Muscle layer of duodenum (tissue), 2 donors: ENCODE results near the gene MAD1L1.

Experiments
- H3K27ac ChIP-seq: one replicate; pipeline ENCODE4 v1.7.0; 2013; ENCODE audit warnings: mild to moderate bottlenecking, low read length
- H3K27me3 ChIP-seq: one replicate; pipeline ENCODE4 v1.7.0; 2013; ENCODE audit warnings: low read depth, mild to moderate bottlenecking, control low read depth, low read length
- H3K36me3 ChIP-seq, 2 donors: one replicate each; pipeline ENCODE4 v1.7.0; 2013; ENCODE audit warnings: low read length in 2 of 2, control low read depth in 1 of 2, mild to moderate bottlenecking in 1 of 2; ENCODE audit not compliant: insufficient read depth in 2 of 2, control insufficient read depth in 1 of 2
- H3K4me1 ChIP-seq, 2 donors: one replicate each; pipeline ENCODE4 v1.7.0; 2013; ENCODE audit warnings: low read length in 2 of 2, mild to moderate bottlenecking in 2 of 2, control low read depth in 1 of 2, moderate library complexity in 1 of 2; ENCODE audit not compliant: insufficient read depth in 2 of 2, control insufficient read depth in 1 of 2
- H3K4me3 ChIP-seq, 2 donors: one replicate each; pipeline ENCODE4 v1.7.0; 2013; ENCODE audit warnings: low read length in 2 of 2, low read depth in 1 of 2, mild to moderate bottlenecking in 1 of 2
- H3K9me3 ChIP-seq, 2 donors: one replicate each; pipeline ENCODE4 v1.7.0; 2013; ENCODE audit warnings: low read length in 2 of 2, control low read depth in 1 of 2, mild to moderate bottlenecking in 1 of 2; ENCODE audit not compliant: control insufficient read depth in 1 of 2
- donor health status: healthy.

Gene MAD1L1

DNA sequence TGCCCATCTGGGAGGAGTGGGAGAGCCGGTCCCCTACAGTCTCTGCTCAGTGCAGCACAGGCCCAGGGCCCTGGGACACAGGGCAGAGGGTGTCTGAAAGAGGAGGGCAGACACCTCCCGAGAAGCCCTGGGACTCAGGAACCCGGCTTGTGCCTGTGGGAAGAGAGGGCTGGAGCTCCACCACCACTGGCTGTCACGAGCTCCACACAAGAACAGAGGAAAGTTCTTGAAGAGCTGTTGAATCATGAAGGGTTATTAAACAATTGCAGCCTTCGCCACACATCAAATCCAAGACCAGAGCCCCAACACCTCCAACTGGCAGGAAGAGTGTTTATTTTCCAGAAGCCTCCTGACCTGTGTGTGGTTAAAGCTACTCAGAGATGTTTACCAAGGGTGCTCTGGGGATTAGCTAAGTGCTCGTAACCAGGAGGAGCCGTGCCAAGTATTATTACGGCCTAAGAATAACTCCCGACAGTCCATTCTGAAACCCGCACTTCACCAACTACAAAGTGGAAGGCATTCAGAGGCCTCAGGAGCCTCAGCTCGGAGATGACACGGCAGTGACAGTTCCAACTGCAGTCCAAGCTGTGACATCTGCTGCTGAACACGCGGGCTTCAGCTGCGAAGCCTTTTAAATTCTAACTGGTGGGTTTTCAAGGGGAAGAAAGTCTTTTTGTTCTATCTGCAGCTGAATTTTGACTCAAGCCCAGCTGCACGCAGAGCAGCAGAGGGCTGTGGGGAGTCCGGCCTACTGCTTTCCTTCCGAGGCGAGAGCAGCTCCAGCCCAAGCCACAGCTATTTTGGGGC is 75.1 kb downstream of the MAD1L1 start:
- Histone ChIP-seq H3K4me1 (peaks cover 13 to 22% of the 10 kb centered on the region in 2 donors), H3K27ac (peak overlapping the region; percentile 77), H3K27me3 (no peaks in the 10 kb centered on the region), H3K36me3 (no peaks in the 10 kb centered on the region), H3K4me3 (peak overlapping the region in 1 of 2 donors; percentile 14), H3K9me3 (no peaks in the 10 kb centered on the region)

DNA sequence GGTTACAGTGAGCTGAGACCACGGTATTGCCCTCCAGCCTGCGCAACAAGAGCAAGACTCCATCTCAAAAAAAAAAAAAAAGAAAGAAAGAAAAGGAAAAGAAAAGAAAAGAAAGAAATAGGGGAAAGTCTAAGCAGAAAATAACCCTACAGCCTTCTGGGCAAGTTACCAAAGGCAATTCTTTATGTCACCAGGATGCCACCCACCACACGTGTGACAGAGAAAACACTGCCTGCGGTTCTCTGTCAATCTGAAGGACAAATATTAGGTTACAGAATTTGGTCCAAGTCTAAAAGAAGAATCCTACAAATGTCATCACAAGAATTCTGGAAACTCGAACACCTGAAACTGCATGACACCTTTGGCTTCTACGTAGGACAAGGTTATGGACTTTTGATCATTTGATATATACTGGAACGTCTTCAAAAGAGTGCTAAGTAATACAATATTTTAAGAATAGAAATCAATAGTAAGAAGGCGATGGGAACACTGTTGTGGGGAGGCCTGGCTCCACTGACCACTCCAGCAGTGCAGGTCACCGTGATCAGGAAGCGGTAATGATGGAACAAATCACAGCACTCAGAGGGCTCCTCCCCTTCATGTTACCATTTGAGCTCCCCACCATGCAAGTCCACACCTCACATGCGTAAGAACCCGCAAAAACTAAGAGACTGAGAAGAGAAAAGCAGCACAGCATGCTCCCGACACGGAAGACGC is 75.8 kb downstream of the MAD1L1 start:
- no peaks in the 10 kb centered on the region for H3K9me3 ChIP-seq
- peaks cover 13 to 21% of the 10 kb centered on the region in 2 donors for H3K4me1 ChIP-seq
- peak overlapping the region in 1 of 2 donors; percentile 14 for H3K4me3 ChIP-seq
- peak overlapping the region; percentile 77 for H3K27ac ChIP-seq
- no peaks in the 10 kb centered on the region for H3K27me3 ChIP-seq
- H3K36me3 ChIP-seq, result no peaks in the 10 kb centered on the region

DNA sequence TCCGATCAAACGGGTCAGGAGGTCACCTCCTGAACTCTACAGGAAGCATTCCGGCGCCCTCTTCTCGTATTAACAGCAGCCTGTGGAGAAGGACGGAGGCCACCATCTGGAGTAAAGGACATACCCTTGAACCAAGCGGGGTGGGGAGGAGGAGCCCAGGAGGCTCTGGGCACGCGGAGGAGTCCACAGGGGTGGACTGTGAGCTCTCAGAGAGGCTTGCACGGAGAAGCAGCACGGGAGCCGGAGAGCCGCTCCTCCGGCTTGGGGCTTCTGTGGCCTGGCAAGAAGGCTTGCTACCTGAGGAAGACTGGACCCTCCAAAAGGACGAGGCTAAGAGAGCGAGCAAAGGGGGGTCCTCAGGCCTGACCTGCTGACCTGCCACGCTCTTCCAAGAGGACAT is 77.9 kb downstream of the MAD1L1 start:
- no peak overlapping the region for H3K27ac ChIP-seq
- no peaks in the 10 kb centered on the region for H3K9me3 ChIP-seq
- H3K36me3 ChIP-seq, result no peaks in the 10 kb centered on the region
- no peak overlapping the region for H3K4me3 ChIP-seq
- H3K27me3 ChIP-seq, result no peaks in the 10 kb centered on the region
- peaks cover 13 to 21% of the 10 kb centered on the region in 2 donors for H3K4me1 ChIP-seq

DNA sequence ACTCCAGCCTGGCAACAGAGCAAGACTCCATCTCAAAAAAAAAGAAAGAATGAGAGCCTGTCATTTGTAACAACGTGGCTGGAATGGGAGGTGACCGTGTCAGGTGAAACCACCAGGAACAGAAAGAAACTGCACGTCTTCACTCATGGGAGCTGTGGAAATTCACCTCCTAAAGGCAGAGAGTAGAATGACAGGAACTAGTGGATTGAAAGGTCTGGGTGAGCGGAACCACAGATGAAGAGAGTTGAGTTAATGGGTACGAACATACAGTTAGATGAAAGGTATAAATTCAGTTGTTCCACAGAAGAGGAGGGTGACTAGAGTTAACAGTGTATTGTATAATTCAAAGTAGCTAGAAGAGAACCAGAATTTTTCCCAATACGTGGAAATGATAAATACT is 78.6 kb downstream of the MAD1L1 start:
- Histone ChIP-seq H3K9me3 (no peaks in the 10 kb centered on the region), H3K27ac (no peak overlapping the region), H3K4me1 (peaks cover 13 to 21% of the 10 kb centered on the region in 2 donors), H3K36me3 (no peaks in the 10 kb centered on the region), H3K27me3 (no peaks in the 10 kb centered on the region), H3K4me3 (no peak overlapping the region)

DNA sequence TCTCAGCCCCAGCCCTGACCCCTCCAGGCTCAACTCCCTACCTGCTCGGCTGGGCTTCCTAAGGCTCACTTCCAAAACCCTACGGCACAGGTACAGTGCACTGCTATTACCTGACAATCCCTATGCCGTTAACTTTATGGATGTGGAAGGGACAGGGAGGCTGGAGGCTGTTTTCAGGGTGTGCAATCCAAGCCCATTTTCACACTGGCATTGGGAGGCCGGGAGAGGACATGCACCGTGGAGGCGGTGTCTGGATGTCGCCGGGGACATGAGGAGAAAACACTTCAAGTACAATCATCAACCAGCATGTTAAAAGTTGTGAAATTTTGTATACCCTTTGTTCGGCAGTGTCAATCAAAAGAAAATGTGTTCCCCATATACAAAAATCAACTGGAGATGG is 80.1 kb downstream of the MAD1L1 start:
- peaks cover 6 to 9% of the 10 kb centered on the region in 2 donors for H3K4me1 ChIP-seq
- H3K4me3 ChIP-seq, result no peak overlapping the region
- no peaks in the 10 kb centered on the region for H3K27me3 ChIP-seq
- H3K27ac ChIP-seq, result no peak overlapping the region
- no peaks in the 10 kb centered on the region for H3K9me3 ChIP-seq
- peaks cover 0 to 9% of the 10 kb centered on the region in 2 donors for H3K36me3 ChIP-seq

DNA sequence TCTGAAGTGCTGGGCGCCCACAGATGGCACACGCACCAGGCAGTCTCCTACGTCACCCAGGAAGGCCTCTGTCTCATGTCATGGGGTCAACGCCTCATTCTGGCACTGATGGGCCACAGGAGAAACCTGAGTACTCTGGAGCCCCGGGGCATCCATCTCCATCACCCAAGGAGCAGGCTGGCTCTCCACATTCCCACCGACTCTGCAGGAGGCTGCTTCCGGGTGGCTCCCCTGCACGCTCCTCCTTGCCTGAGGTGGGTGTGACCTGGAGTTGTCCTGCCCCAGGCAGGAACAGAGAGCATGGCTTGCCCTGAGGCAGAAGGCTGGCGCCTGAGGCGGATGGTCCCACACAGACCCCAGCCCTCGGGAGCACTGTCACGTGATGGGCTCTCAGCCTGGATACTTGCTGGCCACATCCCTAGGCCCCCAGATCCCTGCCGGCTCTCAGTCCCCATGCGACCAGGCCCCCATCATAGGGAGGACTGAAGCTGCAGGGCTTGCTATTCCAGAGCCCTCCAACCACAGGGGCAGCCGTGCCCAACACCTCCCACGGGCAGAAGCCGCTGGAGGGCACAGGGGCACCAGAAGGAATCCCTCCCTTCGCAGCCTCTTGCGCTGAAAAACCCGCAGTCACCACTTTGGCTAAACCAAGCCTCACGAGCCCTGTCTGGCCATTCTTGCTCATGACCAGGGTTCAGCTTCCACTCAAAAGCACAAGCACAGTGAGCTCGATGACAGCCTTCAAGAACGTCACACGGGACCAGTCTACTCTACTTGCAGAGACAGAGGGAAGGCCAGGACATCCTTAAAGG is 80.7 kb downstream of the MAD1L1 start:
- Histone ChIP-seq H3K27me3 (no peaks in the 10 kb centered on the region), H3K36me3 (peaks cover 0 to 14% of the 10 kb centered on the region in 2 donors), H3K9me3 (no peaks in the 10 kb centered on the region), H3K27ac (no peak overlapping the region), H3K4me3 (no peak overlapping the region), H3K4me1 (peaks cover 3 to 4% of the 10 kb centered on the region in 2 donors)

DNA sequence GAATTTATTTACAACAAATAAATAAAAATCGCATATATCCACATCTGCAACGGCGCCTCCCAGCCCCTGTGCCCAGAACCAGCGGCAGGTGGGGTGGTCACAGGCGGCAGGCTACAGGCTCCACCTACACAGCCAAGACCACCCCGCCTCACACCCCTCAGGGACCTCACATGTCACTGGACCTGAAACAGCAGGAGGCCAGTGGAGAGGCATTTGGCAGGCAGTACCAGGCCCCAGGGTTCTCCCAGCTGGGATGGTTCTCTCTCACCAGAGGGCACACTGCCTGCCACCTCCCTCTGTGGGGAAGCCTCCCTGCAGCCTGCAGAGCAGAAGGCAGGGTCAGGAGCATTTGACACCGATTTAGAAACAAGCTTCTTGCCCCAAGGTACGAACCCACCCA is 81.5 kb downstream of the MAD1L1 start:
- Histone ChIP-seq H3K9me3 (no peaks in the 10 kb centered on the region), H3K4me3 (no peak overlapping the region), H3K36me3 (peaks cover 0 to 19% of the 10 kb centered on the region in 2 donors), H3K4me1 (no peaks in the 10 kb centered on the region), H3K27me3 (no peaks in the 10 kb centered on the region), H3K27ac (no peak overlapping the region)

DNA sequence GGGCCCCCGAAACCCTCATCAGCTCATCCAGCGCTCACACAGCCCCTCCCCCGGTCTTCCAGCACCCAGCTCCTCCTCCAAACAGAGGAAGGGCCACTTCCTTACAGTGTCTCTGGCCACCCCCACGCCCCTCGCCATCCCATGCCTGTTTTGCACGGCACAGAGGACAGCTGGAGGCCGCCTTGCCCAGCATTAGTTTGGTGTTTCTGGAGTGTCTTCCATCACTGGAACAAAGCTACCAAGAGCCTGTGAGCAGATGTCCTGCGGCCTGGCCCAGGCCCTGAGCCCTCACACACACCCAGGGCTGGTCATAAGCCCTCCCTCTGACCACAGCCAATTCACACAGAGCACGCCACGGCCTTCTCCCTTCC is 82.3 kb downstream of the MAD1L1 start:
- Histone ChIP-seq H3K9me3 (no peaks in the 10 kb centered on the region), H3K4me3 (no peak overlapping the region), H3K4me1 (no peaks in the 10 kb centered on the region), H3K36me3 (peaks cover 4 to 26% of the 10 kb centered on the region in 2 donors), H3K27me3 (no peaks in the 10 kb centered on the region), H3K27ac (no peak overlapping the region)

DNA sequence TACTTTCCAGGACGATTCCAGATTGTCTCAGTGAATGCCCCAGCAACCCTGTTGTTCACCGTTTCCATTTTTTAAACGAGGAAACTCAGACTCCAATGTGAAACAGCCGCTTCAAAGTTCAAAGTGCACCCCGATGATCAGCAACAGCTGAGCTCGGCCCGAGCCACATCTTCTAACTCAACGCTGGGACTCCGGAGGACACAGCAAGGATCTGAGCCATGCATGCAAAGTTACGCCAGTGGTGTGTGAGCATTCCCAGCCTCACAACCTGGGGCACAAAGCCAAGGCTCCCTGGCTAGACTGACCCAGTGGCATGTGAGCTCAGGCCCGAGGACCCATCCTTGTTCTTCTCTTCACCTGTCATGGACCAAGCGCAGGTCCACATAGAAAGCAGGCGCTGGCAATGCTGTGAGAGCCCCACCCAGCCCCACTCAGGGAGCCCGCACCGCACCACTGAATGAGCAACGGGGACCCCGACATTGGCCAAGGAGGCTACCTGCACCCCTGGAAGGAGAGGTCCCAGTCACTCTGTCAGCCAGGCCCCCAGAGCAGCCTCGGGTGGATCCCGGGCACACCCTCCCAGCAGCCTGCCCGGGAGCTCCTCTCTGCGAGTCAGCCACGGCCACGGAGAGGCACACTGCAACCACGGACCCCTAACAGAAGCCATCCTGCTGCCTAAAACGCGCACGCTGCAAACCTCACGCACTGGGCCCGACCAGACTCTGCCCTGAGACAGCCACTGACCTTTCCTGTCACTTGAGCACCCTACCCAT is 82.9 kb downstream of the MAD1L1 start:
- Histone ChIP-seq H3K4me3 (no peak overlapping the region), H3K27ac (no peak overlapping the region), H3K27me3 (no peaks in the 10 kb centered on the region), H3K9me3 (no peaks in the 10 kb centered on the region), H3K36me3 (peaks cover 9 to 32% of the 10 kb centered on the region in 2 donors), H3K4me1 (no peaks in the 10 kb centered on the region)

DNA sequence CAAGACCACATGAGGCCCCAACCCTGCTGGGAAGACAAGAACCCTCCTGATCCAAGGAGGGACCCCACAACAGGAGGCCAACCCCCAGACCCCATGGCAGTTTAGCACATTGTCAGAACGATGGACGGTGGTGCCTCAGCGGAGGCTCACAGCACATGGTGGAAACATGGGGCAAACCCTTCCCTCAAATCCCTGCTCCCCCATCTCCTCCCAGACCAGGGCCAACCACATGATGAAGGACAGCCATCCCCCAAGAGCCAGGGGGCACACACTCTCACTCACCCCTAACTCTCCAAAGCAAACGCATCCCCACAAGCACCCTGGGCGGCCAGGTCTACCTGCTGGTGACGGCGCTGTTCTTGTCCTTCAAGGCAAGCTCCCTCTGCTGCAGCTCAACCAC is 83.9 kb downstream of the MAD1L1 start:
- no peaks in the 10 kb centered on the region for H3K27me3 ChIP-seq
- H3K4me3 ChIP-seq, result no peak overlapping the region
- H3K27ac ChIP-seq, result no peak overlapping the region
- no peaks in the 10 kb centered on the region for H3K4me1 ChIP-seq
- no peaks in the 10 kb centered on the region for H3K9me3 ChIP-seq
- H3K36me3 ChIP-seq, result peaks cover 9 to 40% of the 10 kb centered on the region in 2 donors
